HG03460 (cell line): ENCODE data around the gene IPO4.

Source experiments
- ATAC-seq: cut with Tn5 transposase; IDR thresholded peaks from one replicate; pipeline ENCODE4 v1.9.1; 2021; ENCODE audit not compliant: unreplicated experiment

IPO4 gene

GRCh38 chr14:24194186-24194872 lies 5.7 kb upstream of the IPO4 start:
- ATAC-seq = no peak

- ATAC-seq = no peak
Observed at GRCh38 chr14:24192933-24193332, 4.3 kb upstream of the IPO4 start.

DNA sequence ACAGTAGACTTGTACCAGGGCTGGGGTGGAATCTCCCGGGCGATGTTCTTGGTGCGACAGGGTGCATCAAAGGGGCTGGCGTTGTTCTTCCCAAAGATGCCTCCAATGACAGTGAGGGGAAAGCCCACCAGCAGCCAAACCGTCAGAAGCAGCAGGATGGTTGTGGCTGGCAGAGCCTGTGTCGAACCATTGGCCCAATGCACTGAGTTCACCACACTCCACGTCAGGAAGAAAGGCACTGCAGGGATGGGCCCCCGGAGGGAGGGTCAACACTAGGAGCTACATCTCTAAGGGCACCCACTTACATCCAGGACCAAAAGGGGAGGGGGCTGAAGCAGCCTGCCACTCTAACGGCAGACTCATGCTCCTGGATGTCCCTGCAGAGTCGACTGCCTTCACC lies 1.8 kb upstream of the IPO4 start:
- no peak for ATAC-seq

DNA sequence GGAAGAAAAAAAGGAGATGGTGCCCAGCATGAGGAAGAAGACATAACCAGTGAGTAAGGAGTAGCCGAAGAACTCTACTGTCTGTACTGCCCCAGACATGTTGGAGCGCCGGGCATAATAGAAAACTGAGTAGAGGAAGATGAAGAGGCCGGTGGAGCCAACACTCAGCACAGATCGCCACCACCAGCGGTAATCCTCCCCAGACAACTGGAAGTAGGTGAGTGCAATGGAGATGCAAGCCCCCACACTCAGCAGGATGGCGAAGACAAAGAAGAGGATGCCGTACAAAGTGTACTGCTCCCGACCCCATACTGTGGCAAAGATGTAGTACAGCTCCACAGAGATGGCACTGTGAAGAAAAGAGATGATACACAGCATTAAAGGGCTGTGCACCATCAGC lies 844 bp upstream of the IPO4 start:
- ATAC-seq = no peak

GRCh38 chr14:24189059-24189375 lies 401 bp upstream of the IPO4 start:
- no peak for ATAC-seq

DNA sequence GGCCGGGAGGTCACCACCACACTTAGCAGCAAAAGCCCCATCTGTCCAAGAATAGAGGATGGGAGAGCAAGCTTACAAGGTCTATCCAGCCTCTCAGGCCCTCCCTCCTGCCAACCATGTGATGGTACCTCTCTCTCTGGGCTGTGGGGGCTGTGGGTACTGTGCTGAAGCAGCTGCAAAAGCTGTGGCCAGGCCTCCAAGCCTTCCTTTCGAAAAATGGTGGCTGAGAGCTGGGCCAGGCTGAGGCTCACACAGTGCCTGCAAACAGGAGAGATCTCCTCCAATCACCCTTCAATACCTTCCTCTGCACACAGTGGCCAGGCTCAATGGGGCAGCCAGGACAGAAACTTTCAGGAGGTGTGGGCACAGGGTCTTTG lies 1.1 kb downstream of the IPO4 start:
- ATAC-seq = no peak

- ATAC-seq = no peak
Observed at GRCh38 chr14:24186831-24187538, 1.6 kb downstream of the IPO4 start.

DNA sequence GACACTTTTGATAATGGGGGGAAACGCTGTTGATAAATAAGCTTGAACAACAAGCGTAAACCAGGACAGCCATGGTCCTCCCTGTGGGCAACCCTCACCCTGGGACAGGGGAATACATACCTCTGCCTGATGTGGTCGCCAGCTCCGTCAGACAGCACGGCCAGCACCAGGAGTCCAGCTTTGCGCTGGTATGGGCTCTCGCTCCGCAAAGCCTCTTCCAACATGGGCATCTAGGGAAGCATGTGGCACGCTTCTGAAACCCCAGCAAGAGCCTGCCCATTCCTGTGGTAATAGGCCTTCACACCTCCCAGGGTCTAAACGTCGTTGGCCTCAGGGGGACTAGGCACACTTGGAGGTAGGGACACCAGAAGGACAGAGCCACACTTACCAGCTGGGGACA lies 2.9 kb downstream of the IPO4 start:
- ATAC-seq = no peak

DNA sequence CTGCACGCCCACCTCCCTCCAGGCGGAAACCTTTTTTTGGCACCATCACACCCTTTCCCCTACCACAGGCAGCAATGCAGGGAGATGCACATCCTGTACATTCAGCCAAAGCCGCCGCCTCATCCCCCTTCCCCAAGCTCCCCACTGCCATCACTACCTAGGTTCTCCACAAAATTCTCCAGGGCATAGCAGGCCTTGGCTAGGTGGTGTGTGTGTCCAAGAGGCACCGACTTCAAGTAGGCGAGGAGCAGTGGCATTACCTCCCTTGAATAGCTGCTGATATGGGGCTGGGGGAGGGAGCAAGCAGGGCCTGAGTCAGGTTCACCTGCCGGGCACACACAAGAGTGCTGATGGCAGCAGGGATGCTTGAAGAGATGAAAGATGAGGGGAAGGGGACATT lies 3.6 kb downstream of the IPO4 start:
- ATAC-seq = no peak

- no peak for ATAC-seq
Observed at GRCh38 chr14:24184104-24184970, 4.3 kb downstream of the IPO4 start.

GRCh38 chr14:24183014-24183481 lies 5.6 kb downstream of the IPO4 start:
- ATAC-seq = no peak

- no peak for ATAC-seq
Observed at GRCh38 chr14:24182110-24182882, 6.3 kb downstream of the IPO4 start.

DNA sequence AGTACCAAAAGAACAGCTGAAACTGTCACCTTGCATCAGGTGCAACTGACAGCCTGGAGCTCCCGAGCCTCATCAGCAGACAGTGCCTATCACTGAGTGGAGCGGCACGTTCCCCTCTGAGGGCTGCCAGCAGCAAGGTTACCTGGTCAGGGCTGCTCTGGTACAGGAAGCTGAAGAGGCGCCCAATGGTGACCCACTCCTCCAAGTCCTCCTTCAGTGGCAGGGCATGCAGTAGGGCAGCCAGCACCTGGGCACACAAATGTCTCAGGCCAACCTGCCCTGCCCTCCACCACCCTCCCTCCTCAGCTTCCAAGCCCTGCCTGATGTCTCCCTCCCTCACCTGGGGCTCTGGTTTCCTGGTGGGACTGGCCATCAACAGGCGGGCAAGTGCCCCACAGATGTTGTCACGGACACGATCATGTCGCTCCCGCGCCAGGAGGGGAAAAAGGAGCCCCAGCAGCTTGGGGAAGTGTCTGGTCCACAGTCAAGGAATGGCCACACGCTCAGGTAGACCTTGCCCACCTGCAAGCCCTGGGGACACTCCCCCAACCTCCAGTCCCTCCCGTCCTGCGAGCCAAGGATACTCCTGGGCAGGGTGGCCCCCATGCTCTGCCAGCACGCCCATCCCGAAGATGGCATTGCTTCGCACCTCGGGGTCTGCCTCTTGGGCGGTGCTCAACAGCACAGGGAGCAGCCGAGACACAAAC lies 7.1 kb downstream of the IPO4 start:
- no peak for ATAC-seq

- no peak for ATAC-seq
Observed at GRCh38 chr14:24179961-24180796, 8.4 kb downstream of the IPO4 start.

DNA sequence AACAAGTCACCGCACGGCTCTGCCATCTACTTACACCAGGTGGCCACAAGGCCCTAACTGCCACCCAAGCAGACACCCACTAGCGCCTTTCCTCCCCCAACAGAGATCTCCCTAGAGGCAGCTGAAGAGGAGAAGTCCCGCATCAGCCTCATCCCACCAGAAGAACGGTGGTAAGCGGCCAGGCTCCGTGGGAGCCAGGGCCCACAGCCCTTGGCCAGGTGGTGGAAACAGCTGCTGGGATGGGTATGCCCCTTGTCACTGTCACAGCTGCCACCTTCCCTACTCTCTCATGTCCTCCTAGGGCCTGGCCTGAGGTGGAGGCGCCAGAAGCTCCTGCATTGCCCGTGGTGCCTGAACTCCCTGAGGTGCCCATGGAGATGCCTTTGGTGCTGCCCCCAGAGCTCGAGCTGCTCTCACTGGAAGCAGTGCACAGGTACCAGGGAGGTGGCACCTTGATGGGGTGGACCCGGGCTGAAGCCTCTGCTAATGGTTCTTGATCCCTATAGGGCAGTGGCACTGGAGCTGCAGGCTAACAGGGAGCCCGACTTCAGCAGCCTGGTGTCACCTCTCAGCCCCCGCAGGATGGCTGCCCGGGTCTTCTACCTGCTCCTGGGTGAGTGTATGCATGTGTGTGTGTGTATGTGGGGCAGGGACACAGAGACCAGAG lies 9.2 kb downstream of the IPO4 start:
- ATAC-seq = no peak

- no peak for ATAC-seq
Observed at GRCh38 chr14:24178399-24179178, 10.0 kb downstream of the IPO4 start.

DNA sequence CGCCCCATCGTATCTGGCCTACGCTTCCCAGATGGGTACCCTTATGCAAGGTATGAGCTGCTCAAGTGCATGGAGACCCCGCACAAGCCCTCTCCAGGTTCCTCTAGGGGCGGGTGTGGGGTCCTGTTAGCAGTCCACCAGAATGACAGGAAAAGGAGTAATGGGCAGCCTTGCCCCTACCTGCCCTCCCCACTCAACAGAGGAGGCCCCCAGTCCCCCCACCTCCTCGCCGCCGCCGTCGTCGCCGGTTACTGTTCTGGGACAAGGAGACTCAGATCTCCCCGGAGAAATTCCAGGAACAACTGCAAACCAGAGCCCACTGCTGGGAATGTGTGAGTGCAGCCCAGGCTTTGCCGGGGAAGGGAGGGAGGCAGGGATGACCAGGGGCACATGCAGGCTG lies 10.7 kb downstream of the IPO4 start:
- no peak for ATAC-seq

DNA sequence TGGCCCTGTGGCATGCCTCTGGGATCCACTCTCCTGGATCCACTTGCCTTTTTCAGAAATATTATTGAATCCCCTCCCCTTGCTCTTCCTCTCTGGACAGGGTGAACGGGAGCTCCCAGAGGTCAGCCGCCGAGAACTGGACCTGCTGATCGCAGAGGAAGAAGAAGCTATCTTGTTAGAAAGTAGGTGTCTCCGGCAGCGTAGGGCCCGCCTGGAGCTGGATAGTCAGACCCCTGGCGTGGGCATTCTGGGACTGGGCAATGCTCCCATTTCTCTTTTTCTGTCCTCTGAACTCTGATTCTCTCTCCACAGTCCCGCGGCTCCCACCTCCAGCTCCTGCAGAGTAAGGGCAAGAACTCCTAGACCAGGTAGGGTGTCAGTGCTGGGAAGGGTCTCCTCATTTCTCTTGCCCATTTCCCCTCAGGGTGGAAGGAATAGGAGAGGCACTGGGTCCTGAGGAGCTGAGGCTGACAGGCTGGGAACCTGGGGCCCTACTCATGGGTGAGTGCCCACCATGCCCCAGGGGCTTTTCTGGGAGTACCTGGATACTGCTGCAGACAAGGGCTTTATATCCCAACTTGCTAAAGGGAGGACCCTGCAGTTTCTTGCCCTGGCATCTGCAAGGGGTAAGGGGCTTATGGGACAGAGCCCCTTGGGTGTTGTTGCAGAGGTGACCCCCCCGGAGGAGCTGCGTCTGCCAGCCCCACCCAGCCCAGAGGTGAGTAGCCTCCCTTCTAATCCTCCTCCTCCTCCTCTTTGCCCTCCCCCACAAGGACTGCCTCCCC lies 11.4 kb downstream of the IPO4 start:
- no peak for ATAC-seq
